H9 (cell line): ENCODE data around the gene DPP7. TPM values are rescaled to one million over a fixed set of nuclear protein-coding genes. Genes with fewer than 3 reads are reported as not detected.
A peak's percentile ranks its signal among the peaks of the same experiment; 100 is the strongest.

Experiments
- DNase-seq: peaks from one replicate; pipeline ENCODE4 v3.0.0-alpha.2; 2017
- H2AFZ ChIP-seq: one replicate; pipeline ENCODE4 v1.6.1; 2013; ENCODE audit warnings: mild to moderate bottlenecking, low read length, control low read depth, moderate library complexity
- H2AK5ac ChIP-seq: 2 replicates; pipeline ENCODE4 v1.6.1; 2013; ENCODE audit warnings: low read length, control low read depth, mixed read lengths; ENCODE audit not compliant: insufficient read length
- H2BK120ac ChIP-seq: one replicate; pipeline ENCODE4 v1.6.1; 2013; ENCODE audit warnings: low read depth, mild to moderate bottlenecking, low read length, control low read depth, inconsistent platforms; ENCODE audit not compliant: poor library complexity, severe bottlenecking
- H2BK12ac ChIP-seq: 2 replicates; pipeline ENCODE4 v1.6.1; 2013; ENCODE audit warnings: low read length, control low read depth, mixed read lengths, low read depth; ENCODE audit not compliant: insufficient read length
- H2BK15ac ChIP-seq: 2 replicates; pipeline ENCODE4 v1.6.1; 2013; ENCODE audit warnings: low read depth, low read length, control low read depth
- H2BK20ac ChIP-seq: one replicate; pipeline ENCODE4 v1.6.1; 2013; ENCODE audit warnings: low read depth, mild to moderate bottlenecking, low read length, control low read depth, inconsistent platforms; ENCODE audit not compliant: poor library complexity, severe bottlenecking
- H2BK5ac ChIP-seq: 2 replicates; pipeline ENCODE4 v1.6.1; 2013; ENCODE audit warnings: low read length, control low read depth, mixed read lengths; ENCODE audit not compliant: insufficient read length
- H3K14ac ChIP-seq: 2 replicates; pipeline ENCODE4 v1.6.1; 2013; ENCODE audit warnings: low read length, control low read depth; ENCODE audit not compliant: insufficient read depth
- H3K18ac ChIP-seq: 2 replicates; pipeline ENCODE4 v1.6.1; 2013; ENCODE audit warnings: low read depth, mild to moderate bottlenecking, mixed read lengths, low read length, control low read depth; ENCODE audit not compliant: insufficient read length
- H3K23ac ChIP-seq: 2 replicates; pipeline ENCODE4 v1.6.1; 2013; ENCODE audit warnings: low read length, control low read depth, mixed read lengths, low read depth; ENCODE audit not compliant: insufficient read length
- H3K23me2 ChIP-seq: 2 replicates; pipeline ENCODE4 v1.6.1; 2013; ENCODE audit warnings: low read depth, mild to moderate bottlenecking, mixed read lengths, low read length, control low read depth; ENCODE audit not compliant: insufficient read length, poor library complexity, severe bottlenecking
- H3K27ac ChIP-seq: 2 replicates; pipeline ENCODE4 v1.5.1; 2013; ENCODE audit warnings: low read length, control low read depth, mixed read lengths, low read depth; ENCODE audit not compliant: insufficient read length
- H3K27me3 ChIP-seq: 2 replicates; pipeline ENCODE4 v1.6.1; 2013; ENCODE audit warnings: low read length, control low read depth, inconsistent platforms; ENCODE audit not compliant: insufficient read depth
- H3K4ac ChIP-seq: 2 replicates; pipeline ENCODE4 v1.6.1; 2013; ENCODE audit warnings: low read depth, mild to moderate bottlenecking, control low read depth, inconsistent platforms, low read length, moderate library complexity
- H3K4me1 ChIP-seq: 2 replicates; pipeline ENCODE4 v1.6.1; 2013; ENCODE audit warnings: low read length, control low read depth, inconsistent platforms; ENCODE audit not compliant: insufficient read depth
- H3K4me2 ChIP-seq: 2 replicates; pipeline ENCODE4 v1.6.1; 2013; ENCODE audit warnings: low read length, control low read depth, mixed read lengths; ENCODE audit not compliant: insufficient read length, insufficient read depth
- H3K56ac ChIP-seq: 2 replicates; pipeline ENCODE4 v1.6.1; 2013; ENCODE audit warnings: low read depth, mild to moderate bottlenecking, mixed read lengths, low read length, control low read depth; ENCODE audit not compliant: insufficient read length
- H3K79me1 ChIP-seq: 2 replicates; pipeline ENCODE4 v1.6.1; 2013; ENCODE audit warnings: low read depth, mild to moderate bottlenecking, moderate library complexity, low read length, control low read depth, inconsistent platforms; ENCODE audit not compliant: insufficient read depth, poor library complexity, severe bottlenecking
- H3K79me2 ChIP-seq: 2 replicates; pipeline ENCODE4 v1.6.1; 2013; ENCODE audit warnings: low read length, control low read depth, inconsistent platforms; ENCODE audit not compliant: insufficient read depth
- H3K9ac ChIP-seq: 2 replicates; pipeline ENCODE4 v1.6.1; 2013; ENCODE audit warnings: low read length, control low read depth, mixed read lengths; ENCODE audit not compliant: insufficient read length; ENCODE audit errors: extremely low read depth
- H3K9me3 ChIP-seq: one replicate; pipeline ENCODE4 v1.6.1; 2013; ENCODE audit warnings: low read depth, low read length, inconsistent platforms; ENCODE audit not compliant: control insufficient read depth
- H3T11ph ChIP-seq: one replicate; pipeline ENCODE4 v1.6.1; 2013; ENCODE audit warnings: mild to moderate bottlenecking, low read length, control low read depth, inconsistent platforms
- H4K20me1 ChIP-seq: one replicate; pipeline ENCODE4 v1.6.1; 2013; ENCODE audit not compliant: control insufficient read depth, insufficient read length, insufficient read depth
- H4K5ac ChIP-seq: 2 replicates; pipeline ENCODE4 v1.6.1; 2013; ENCODE audit warnings: low read depth, mild to moderate bottlenecking, mixed read lengths, low read length, control low read depth; ENCODE audit not compliant: insufficient read length
- H4K8ac ChIP-seq: replicated peaks from 2 replicates; pipeline ENCODE4 v1.6.1; 2013; ENCODE audit warnings: low read length, control low read depth, mixed read lengths, low read depth; ENCODE audit not compliant: insufficient read length
- H4K91ac ChIP-seq: 2 replicates; pipeline ENCODE4 v1.6.1; 2013; ENCODE audit warnings: low read depth, mild to moderate bottlenecking, moderate library complexity, mixed read lengths, low read length, control low read depth; ENCODE audit not compliant: insufficient read length
- H3K27ac Mint-ChIP-seq, 3 experiments: 2 replicates in 2 of 3; 3 replicates in 1 of 3; pipeline ENCODE4 v1.8.0; 2020 to 2021; ENCODE audit warnings: mixed read lengths in 3 of 3, mild to moderate bottlenecking in 1 of 3, moderate library complexity in 1 of 3
- H3K27me3 Mint-ChIP-seq: 2 replicates; pipeline ENCODE4 v1.8.0; 2021; ENCODE audit warnings: low read depth, mild to moderate bottlenecking, moderate library complexity, mixed read lengths
- H3K36me3 Mint-ChIP-seq, 3 experiments: 2 replicates in 2 of 3; 3 replicates in 1 of 3; pipeline ENCODE4 v1.8.0; 2020 to 2021; ENCODE audit warnings: low read depth in 3 of 3, mixed read lengths in 3 of 3; ENCODE audit not compliant: insufficient read depth in 1 of 3
- H3K4me1 Mint-ChIP-seq, 2 experiments: 2 replicates each; pipeline ENCODE4 v1.8.0; 2020; ENCODE audit warnings: mixed read lengths in 2 of 2
- H3K4me3 Mint-ChIP-seq, 2 experiments: 2 replicates in 1 of 2; 3 replicates in 1 of 2; pipeline ENCODE4 v1.8.0; 2020 to 2021; ENCODE audit warnings: mild to moderate bottlenecking in 2 of 2, mixed read lengths in 2 of 2, moderate library complexity in 1 of 2
- H3K9me3 Mint-ChIP-seq, 2 experiments: 2 replicates in 1 of 2; 3 replicates in 1 of 2; pipeline ENCODE4 v1.8.0; 2020; ENCODE audit warnings: mild to moderate bottlenecking in 2 of 2, mixed read lengths in 2 of 2, moderate library complexity in 1 of 2
- WGBS: extraction: QIAGEN DNeasy Blood & Tissue Kit; methylation state at CpG from one replicate; pipeline ENCODE4 v1.1.7; 2013; ENCODE audit warnings: missing lambda C conversion rate, low lambda C conversion rate, mixed read lengths; ENCODE audit not compliant: insufficient read length; ENCODE audit errors: extremely low coverage; 5-methylcytosine and 5-hydroxymethylcytosine counted together
- total RNA-seq: library from RNA; stranded (reverse); gene quantifications from 2 replicates; pipeline ENCODE4 v1.2.1, GENCODE V29; 2021
- TF ChIP-seq, protein P1 (sequence below): fragments of 200-600 bp; sonication (generic); conservative IDR thresholded peaks from 3 replicates; pipeline ENCODE4 v1.8.0; 2021; ENCODE audit warnings: antibody characterized with exemption, mild to moderate bottlenecking

Gene DPP7
- total RNA-seq, 1 experiment from 2014 or later, result 29.4 TPM

DNA sequence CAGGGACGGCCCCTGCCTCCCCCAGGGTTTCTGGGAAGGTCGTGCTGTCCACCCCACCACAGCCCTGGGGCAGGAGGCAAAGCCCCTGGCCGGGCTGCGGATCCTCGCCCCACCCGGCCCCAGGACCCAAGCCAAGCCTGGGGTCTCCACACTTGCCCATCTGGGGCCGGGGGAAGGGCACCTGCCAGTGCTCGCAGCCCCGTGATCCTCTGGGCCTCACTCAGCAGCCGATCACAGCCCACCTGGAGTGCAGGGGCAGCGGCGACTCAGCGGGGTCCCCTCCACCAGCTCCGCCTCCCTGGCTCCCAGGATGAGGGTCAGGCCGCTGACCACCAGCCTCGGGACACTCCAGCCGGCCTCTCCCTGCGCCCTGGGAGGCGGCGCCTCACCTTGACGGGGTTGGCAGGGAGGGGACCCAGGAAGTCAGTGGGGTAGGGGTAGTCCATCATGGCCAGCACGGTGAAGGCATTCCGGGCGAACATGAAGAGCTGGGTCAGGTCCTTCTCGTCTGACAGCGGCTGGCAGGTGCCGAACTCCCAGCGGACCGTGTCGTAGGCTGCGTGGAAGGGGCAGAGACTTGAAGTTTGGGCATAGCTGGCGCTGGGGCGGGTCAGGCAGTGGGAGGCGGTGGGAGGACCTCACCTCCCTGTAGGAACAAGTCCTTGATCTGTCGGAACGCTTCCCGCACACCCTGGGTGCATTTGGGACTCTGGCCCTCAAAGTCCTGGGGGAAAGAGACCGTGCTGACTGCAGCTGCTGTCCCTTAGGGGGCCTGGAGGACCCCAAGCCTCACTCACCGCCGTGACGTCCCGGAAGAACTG lies 1.8 kb downstream of the DPP7 start:
- no peak overlapping the region for H3K4ac ChIP-seq
- no peak overlapping the region for H3K18ac ChIP-seq
- no peak overlapping the region for H4K5ac ChIP-seq
- no peak overlapping the region for H2AK5ac ChIP-seq
- no peak overlapping the region for H3T11ph ChIP-seq
- Mint-ChIP-seq H3K27me3 (peaks cover 38% of the 10 kb centered on the region), H3K4me1 (no peaks in the 10 kb centered on the region), H3K27ac (no peak overlapping the region), H3K4me3 (peak overlapping the region in 1 of 2 experiments; percentile 43; a peak in 2 of 5 replicates), H3K9me3 (no peaks in the 10 kb centered on the region), H3K36me3 (peaks cover 0 to 9% (median 0%) of the 10 kb centered on the region in 3 experiments; a peak in 3 of 7 replicates)
- no peak overlapping the region for H2BK15ac ChIP-seq
- H3K27ac ChIP-seq, result no peak overlapping the region
- no peaks in the 10 kb centered on the region for H4K20me1 ChIP-seq
- TF ChIP-seq, protein P1, sequence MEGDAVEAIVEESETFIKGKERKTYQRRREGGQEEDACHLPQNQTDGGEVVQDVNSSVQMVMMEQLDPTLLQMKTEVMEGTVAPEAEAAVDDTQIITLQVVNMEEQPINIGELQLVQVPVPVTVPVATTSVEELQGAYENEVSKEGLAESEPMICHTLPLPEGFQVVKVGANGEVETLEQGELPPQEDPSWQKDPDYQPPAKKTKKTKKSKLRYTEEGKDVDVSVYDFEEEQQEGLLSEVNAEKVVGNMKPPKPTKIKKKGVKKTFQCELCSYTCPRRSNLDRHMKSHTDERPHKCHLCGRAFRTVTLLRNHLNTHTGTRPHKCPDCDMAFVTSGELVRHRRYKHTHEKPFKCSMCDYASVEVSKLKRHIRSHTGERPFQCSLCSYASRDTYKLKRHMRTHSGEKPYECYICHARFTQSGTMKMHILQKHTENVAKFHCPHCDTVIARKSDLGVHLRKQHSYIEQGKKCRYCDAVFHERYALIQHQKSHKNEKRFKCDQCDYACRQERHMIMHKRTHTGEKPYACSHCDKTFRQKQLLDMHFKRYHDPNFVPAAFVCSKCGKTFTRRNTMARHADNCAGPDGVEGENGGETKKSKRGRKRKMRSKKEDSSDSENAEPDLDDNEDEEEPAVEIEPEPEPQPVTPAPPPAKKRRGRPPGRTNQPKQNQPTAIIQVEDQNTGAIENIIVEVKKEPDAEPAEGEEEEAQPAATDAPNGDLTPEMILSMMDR, result no peak
- H3K9me3 ChIP-seq, result no peaks in the 10 kb centered on the region
- H3K4me2 ChIP-seq, result no peak overlapping the region
- H3K56ac ChIP-seq, result no peak overlapping the region
- H2BK120ac ChIP-seq, result no peak overlapping the region
- no peak overlapping the region; the same call in 1 of the 2 replicates for H3K14ac ChIP-seq
- no peaks in the 10 kb centered on the region for H3K79me1 ChIP-seq
- no peak overlapping the region for H2AFZ ChIP-seq
- no peak overlapping the region for H3K23ac ChIP-seq
- H3K23me2 ChIP-seq, result no peaks in the 10 kb centered on the region
- no peak for DNase-seq
- no peaks in the 10 kb centered on the region for H3K79me2 ChIP-seq
- no peak overlapping the region for H4K8ac ChIP-seq
- no peak overlapping the region for H2BK12ac ChIP-seq
- H3K4me1 ChIP-seq, result no peaks in the 10 kb centered on the region
- H2BK20ac ChIP-seq, result no peak overlapping the region
- no peak overlapping the region for H3K9ac ChIP-seq
- WGBS, result no CpG with 5 or more reads among the region's 42 CpGs
- H2BK5ac ChIP-seq, result no peak overlapping the region
- H3K27me3 ChIP-seq, result peaks cover 4% of the 10 kb centered on the region; the same call in 1 of the 2 replicates
- H4K91ac ChIP-seq, result no peak overlapping the region
